ENCODE measurements around the gene PRKN.
"Not testable (repeated sequence)": the region's sequence is repeated elsewhere in the genome, so short reads cannot be mapped to it uniquely, and the experiment has no call there.

The PRKN gene

GRCh38 chr6:161507375-161507774 lies 1220.2 kb downstream of the PRKN start:
- DNase-seq = no peak

GRCh38 chr6:161503570-161503969 lies 1224.0 kb downstream of the PRKN start:
- DNase-seq = no peak

- no peak for DNase-seq
Measured at GRCh38 chr6:161498881-161499280, 1228.7 kb downstream of the PRKN start.

GRCh38 chr6:161498359-161498758 lies 1229.2 kb downstream of the PRKN start:
- no peak for DNase-seq

- DNase-seq = no peak
Measured at GRCh38 chr6:161496941-161497340, 1230.6 kb downstream of the PRKN start.

- not testable (repeated sequence) for DNase-seq
Measured at GRCh38 chr6:161496271-161496670, 1231.3 kb downstream of the PRKN start.

- DNase-seq = no peak
Measured at GRCh38 chr6:161494566-161494965, 1233.0 kb downstream of the PRKN start.

GRCh38 chr6:161493576-161494118 lies 1233.9 kb downstream of the PRKN start:
- DNase-seq = no peak

GRCh38 chr6:161489626-161490306 lies 1237.8 kb downstream of the PRKN start:
- no peak for DNase-seq

GRCh38 chr6:161487694-161488093 lies 1239.9 kb downstream of the PRKN start:
- no peak for DNase-seq

GRCh38 chr6:161487217-161487531 lies 1240.4 kb downstream of the PRKN start:
- no peak for DNase-seq

- DNase-seq = no peak
Measured at GRCh38 chr6:161486361-161487216, 1241.0 kb downstream of the PRKN start.

- no peak for DNase-seq
Measured at GRCh38 chr6:161482517-161482858, 1245.1 kb downstream of the PRKN start.

GRCh38 chr6:161481786-161482516 lies 1245.6 kb downstream of the PRKN start:
- DNase-seq = no peak

GRCh38 chr6:161480421-161481155 lies 1247.0 kb downstream of the PRKN start:
- DNase-seq = no peak

GRCh38 chr6:161479376-161479775 lies 1248.2 kb downstream of the PRKN start:
- DNase-seq = no peak

GRCh38 chr6:161477876-161478425 lies 1249.6 kb downstream of the PRKN start:
- DNase-seq = no peak

- no peak for DNase-seq
Measured at GRCh38 chr6:161476711-161477110, 1250.9 kb downstream of the PRKN start.

- no peak for DNase-seq
Measured at GRCh38 chr6:161465403-161465802, 1262.2 kb downstream of the PRKN start.

GRCh38 chr6:161463071-161463470 lies 1264.5 kb downstream of the PRKN start:
- DNase-seq = no peak

- DNase-seq = no peak
Measured at GRCh38 chr6:161462148-161462547, 1265.4 kb downstream of the PRKN start.

GRCh38 chr6:161459008-161459615 lies 1268.5 kb downstream of the PRKN start:
- DNase-seq = no peak
